Activated CD4-positive, CD25-positive, alpha-beta regulatory T cell (primary cell): ENCODE measurements around the gene TMED1.
"Not testable (repeated sequence)": the region's sequence is repeated elsewhere in the genome, so short reads cannot be mapped to it uniquely, and the experiment has no call there.

Experiments used
- DNase-seq, 4 experiments: peaks; one replicate each; lab custom pipeline; 2025; lab: John Stamatoyannopoulos, UW

TMED1 gene

GRCh38 chr19:10835754-10836478 lies at the start of gene TMED1:
TSS of gene TMED1 (minus strand) at chr19:10836212. CDS start at chr19:10836191, 21 bp downstream.
- DNase-seq: peak; percentile 82 to 89 (median 84)

GRCh38 chr19:10885201-10886169 lies 49.5 kb upstream of the TMED1 start:
- DNase-seq: no peak

- no peak for DNase-seq
Observed at GRCh38 chr19:10884274-10884673, 48.3 kb upstream of the TMED1 start.

GRCh38 chr19:10882108-10882457 lies 46.1 kb upstream of the TMED1 start:
- DNase-seq: no peak

GRCh38 chr19:10881403-10882107 lies 45.5 kb upstream of the TMED1 start:
- no peak for DNase-seq

GRCh38 chr19:10878253-10878652 lies 42.2 kb upstream of the TMED1 start:
- no peak for DNase-seq

- DNase-seq: not testable (repeated sequence)
Observed at GRCh38 chr19:10877608-10878007, 41.6 kb upstream of the TMED1 start.

- no peak for DNase-seq
Observed at GRCh38 chr19:10876459-10877240, 40.6 kb upstream of the TMED1 start.

GRCh38 chr19:10874024-10874423 lies 38.0 kb upstream of the TMED1 start:
- DNase-seq: no peak

GRCh38 chr19:10872546-10873107 lies 36.6 kb upstream of the TMED1 start:
- no peak for DNase-seq

- DNase-seq: peak in 1 of 4 experiments; percentile 43
Observed at GRCh38 chr19:10871711-10872545, 35.9 kb upstream of the TMED1 start.

- DNase-seq: peak; percentile 99 to 100 (median 100)
Observed at GRCh38 chr19:10870955-10871603, 35.1 kb upstream of the TMED1 start, which contains the start of gene CARM1. TSS of gene CARM1 (plus strand) at chr19:10871553. CDS start at chr19:10871703, 150 bp downstream.

- DNase-seq: no peak
Observed at GRCh38 chr19:10870501-10870954, 34.5 kb upstream of the TMED1 start.

- not testable (repeated sequence) for DNase-seq
Observed at GRCh38 chr19:10869872-10870311, 33.9 kb upstream of the TMED1 start.

- DNase-seq: no peak
Observed at GRCh38 chr19:10868872-10869547, 33.0 kb upstream of the TMED1 start.

- DNase-seq: no peak
Observed at GRCh38 chr19:10866495-10866894, 30.5 kb upstream of the TMED1 start.

- DNase-seq: peak; percentile 52 to 80 (median 64)
Observed at GRCh38 chr19:10864538-10864899, 28.5 kb upstream of the TMED1 start.

- DNase-seq: no peak
Observed at GRCh38 chr19:10863107-10863717, 27.2 kb upstream of the TMED1 start.
